ENCODE measurements around the gene TBC1D8. TPM values are rescaled to one million over a fixed set of nuclear protein-coding genes. Genes with fewer than 3 reads are reported as not detected.

TBC1D8 gene
- total RNA-seq, 1 experiment from 2014 or later = 51.7 TPM

DNA sequence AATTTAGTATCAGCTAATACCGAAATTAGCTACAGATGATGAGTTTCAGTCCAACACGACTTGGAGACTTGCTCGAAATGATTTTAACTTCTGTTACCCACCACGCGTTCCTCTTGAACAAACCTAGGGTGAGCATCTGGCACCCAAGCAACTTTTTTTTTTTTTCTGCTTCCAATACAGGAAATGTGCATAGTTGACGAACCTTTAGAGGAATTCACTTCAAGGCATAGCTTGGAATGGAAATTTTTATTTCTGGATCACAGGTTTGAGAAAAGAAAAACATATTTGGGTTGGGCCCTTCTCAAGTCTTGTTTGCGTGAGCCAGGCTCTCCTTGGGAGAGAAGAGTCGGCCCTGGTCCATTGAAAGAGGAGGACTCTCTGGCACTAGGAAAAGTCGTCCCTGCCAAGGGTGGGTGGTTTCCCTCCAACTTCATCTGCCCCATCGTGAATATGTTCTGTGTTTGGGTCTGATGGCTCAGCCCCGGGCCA lies 186.5 kb downstream of the TBC1D8 start (continued):
- TF ChIP-seq, protein P1, sequence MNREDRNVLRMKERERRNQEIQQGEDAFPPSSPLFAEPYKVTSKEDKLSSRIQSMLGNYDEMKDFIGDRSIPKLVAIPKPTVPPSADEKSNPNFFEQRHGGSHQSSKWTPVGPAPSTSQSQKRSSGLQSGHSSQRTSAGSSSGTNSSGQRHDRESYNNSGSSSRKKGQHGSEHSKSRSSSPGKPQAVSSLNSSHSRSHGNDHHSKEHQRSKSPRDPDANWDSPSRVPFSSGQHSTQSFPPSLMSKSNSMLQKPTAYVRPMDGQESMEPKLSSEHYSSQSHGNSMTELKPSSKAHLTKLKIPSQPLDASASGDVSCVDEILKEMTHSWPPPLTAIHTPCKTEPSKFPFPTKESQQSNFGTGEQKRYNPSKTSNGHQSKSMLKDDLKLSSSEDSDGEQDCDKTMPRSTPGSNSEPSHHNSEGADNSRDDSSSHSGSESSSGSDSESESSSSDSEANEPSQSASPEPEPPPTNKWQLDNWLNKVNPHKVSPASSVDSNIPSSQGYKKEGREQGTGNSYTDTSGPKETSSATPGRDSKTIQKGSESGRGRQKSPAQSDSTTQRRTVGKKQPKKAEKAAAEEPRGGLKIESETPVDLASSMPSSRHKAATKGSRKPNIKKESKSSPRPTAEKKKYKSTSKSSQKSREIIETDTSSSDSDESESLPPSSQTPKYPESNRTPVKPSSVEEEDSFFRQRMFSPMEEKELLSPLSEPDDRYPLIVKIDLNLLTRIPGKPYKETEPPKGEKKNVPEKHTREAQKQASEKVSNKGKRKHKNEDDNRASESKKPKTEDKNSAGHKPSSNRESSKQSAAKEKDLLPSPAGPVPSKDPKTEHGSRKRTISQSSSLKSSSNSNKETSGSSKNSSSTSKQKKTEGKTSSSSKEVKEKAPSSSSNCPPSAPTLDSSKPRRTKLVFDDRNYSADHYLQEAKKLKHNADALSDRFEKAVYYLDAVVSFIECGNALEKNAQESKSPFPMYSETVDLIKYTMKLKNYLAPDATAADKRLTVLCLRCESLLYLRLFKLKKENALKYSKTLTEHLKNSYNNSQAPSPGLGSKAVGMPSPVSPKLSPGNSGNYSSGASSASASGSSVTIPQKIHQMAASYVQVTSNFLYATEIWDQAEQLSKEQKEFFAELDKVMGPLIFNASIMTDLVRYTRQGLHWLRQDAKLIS (CRISPR knock-in tag; IDR thresholded peaks at IDR 0.05; ENCODE audit: borderline replicate concordance) = no peak
- no peak for TF ChIP-seq ZNF263 (CRISPR knock-in tag; IDR thresholded peaks at IDR 0.05; ENCODE audit: low read depth)
- TF ChIP-seq, protein P2, sequence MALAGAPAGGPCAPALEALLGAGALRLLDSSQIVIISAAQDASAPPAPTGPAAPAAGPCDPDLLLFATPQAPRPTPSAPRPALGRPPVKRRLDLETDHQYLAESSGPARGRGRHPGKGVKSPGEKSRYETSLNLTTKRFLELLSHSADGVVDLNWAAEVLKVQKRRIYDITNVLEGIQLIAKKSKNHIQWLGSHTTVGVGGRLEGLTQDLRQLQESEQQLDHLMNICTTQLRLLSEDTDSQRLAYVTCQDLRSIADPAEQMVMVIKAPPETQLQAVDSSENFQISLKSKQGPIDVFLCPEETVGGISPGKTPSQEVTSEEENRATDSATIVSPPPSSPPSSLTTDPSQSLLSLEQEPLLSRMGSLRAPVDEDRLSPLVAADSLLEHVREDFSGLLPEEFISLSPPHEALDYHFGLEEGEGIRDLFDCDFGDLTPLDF (CRISPR knock-in tag; IDR thresholded peaks at IDR 0.05) = no peak

DNA sequence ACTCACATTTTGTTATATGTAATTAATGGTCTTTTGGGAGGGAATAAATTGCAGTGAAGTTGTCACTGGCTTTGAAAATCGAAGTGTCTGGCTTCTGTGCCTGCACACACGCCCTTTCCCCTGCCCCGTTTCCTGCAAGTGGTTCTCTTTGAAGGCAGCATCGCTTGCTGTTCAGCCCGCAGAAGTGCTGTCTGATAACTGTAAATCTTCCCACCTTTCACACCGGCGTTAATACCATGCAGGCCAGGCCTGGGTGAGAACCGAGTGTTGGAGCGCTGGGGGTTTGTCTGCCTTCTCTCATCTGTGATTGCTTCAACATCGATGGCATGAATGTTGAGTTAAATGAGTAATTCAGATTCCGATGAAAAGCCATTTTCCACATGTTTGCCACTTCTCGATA lies 187.0 kb downstream of the TBC1D8 start:
- Mint-ChIP-seq H3K4me3 (no peak overlapping the region), H3K36me3 (no peaks in the 10 kb centered on the region), H3K27me3 (ENCODE audit: low read depth) (no peaks in the 10 kb centered on the region), H3K27ac (no peak overlapping the region), H3K4me1 (peaks cover 16% of the 10 kb centered on the region), H3K9me3 (no peaks in the 10 kb centered on the region)
- POLR2A ChIA-PET = no interaction called here
- no peak for ATAC-seq
- CTCF ChIA-PET = interaction anchor here (0.6 kb wide), 1 partner anchor 21 kb away, joined by 4 read pairs; no protein-coding TSS in a partner anchor
- TF ChIP-seq KAT7 (CRISPR knock-in tag; IDR thresholded peaks at IDR 0.05; ENCODE audit: borderline replicate concordance) (no peak), PRRX2 (CRISPR knock-in tag; IDR thresholded peaks at IDR 0.05) (no peak), JUN (CRISPR knock-in tag; IDR thresholded peaks at IDR 0.05) (no peak), ELF4 (CRISPR knock-in tag; IDR thresholded peaks at IDR 0.05; ENCODE audit: low read depth) (no peak), ZNF138 (CRISPR knock-in tag; conservative IDR thresholded peaks at IDR 0.05) (no peak), NFE2L1 (CRISPR knock-in tag; IDR thresholded peaks at IDR 0.05) (no peak), ZBTB21 (CRISPR knock-in tag; IDR thresholded peaks at IDR 0.05; ENCODE audit: borderline replicate concordance) (no peak), ZNF121 (CRISPR knock-in tag; IDR thresholded peaks at IDR 0.05) (no peak), ZNF317 (CRISPR knock-in tag; IDR thresholded peaks at IDR 0.05; ENCODE audit: borderline replicate concordance, low read depth) (no peak), ZNF219 (CRISPR knock-in tag; IDR thresholded peaks at IDR 0.05; ENCODE audit: borderline replicate concordance) (no peak), GRHL2 (CRISPR knock-in tag; IDR thresholded peaks at IDR 0.05; ENCODE audit: insufficient replicate concordance, severe bottlenecking) (no peak), TEAD1 (CRISPR knock-in tag; IDR thresholded peaks at IDR 0.05) (no peak), ZNF416 (CRISPR knock-in tag; IDR thresholded peaks at IDR 0.05) (no peak)
- TF ChIP-seq, protein P3, sequence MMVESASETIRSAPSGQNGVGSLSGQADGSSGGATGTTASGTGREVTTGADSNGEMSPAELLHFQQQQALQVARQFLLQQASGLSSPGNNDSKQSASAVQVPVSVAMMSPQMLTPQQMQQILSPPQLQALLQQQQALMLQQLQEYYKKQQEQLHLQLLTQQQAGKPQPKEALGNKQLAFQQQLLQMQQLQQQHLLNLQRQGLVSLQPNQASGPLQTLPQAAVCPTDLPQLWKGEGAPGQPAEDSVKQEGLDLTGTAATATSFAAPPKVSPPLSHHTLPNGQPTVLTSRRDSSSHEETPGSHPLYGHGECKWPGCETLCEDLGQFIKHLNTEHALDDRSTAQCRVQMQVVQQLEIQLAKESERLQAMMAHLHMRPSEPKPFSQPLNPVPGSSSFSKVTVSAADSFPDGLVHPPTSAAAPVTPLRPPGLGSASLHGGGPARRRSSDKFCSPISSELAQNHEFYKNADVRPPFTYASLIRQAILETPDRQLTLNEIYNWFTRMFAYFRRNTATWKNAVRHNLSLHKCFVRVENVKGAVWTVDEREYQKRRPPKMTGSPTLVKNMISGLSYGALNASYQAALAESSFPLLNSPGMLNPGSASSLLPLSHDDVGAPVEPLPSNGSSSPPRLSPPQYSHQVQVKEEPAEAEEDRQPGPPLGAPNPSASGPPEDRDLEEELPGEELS (CRISPR knock-in tag; IDR thresholded peaks at IDR 0.05) = no peak
- TF ChIP-seq, protein P4, sequence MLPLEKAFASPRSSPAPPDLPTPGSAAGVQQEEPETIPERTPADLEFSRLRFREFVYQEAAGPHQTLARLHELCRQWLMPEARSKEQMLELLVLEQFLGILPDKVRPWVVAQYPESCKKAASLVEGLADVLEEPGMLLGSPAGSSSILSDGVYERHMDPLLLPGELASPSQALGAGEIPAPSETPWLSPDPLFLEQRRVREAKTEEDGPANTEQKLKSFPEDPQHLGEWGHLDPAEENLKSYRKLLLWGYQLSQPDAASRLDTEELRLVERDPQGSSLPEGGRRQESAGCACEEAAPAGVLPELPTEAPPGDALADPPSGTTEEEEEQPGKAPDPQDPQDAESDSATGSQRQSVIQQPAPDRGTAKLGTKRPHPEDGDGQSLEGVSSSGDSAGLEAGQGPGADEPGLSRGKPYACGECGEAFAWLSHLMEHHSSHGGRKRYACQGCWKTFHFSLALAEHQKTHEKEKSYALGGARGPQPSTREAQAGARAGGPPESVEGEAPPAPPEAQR (CRISPR knock-in tag; IDR thresholded peaks at IDR 0.05) = no peak
- TF ChIP-seq, protein P5, sequence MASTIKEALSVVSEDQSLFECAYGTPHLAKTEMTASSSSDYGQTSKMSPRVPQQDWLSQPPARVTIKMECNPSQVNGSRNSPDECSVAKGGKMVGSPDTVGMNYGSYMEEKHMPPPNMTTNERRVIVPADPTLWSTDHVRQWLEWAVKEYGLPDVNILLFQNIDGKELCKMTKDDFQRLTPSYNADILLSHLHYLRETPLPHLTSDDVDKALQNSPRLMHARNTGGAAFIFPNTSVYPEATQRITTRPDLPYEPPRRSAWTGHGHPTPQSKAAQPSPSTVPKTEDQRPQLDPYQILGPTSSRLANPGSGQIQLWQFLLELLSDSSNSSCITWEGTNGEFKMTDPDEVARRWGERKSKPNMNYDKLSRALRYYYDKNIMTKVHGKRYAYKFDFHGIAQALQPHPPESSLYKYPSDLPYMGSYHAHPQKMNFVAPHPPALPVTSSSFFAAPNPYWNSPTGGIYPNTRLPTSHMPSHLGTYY (CRISPR knock-in tag; IDR thresholded peaks at IDR 0.05) = no peak
- TF ChIP-seq, protein P6, sequence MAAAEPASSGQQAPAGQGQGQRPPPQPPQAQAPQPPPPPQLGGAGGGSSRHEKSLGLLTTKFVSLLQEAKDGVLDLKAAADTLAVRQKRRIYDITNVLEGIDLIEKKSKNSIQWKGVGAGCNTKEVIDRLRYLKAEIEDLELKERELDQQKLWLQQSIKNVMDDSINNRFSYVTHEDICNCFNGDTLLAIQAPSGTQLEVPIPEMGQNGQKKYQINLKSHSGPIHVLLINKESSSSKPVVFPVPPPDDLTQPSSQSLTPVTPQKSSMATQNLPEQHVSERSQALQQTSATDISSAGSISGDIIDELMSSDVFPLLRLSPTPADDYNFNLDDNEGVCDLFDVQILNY (CRISPR knock-in tag; IDR thresholded peaks at IDR 0.05) = no peak
- no peak for DNase-seq (ENCODE audit: low spot score)
